NCI-H748 (cell line): Measurements from ENCODE around the gene NPB.

Experiments used
- DNase-seq: peaks from one replicate; lab custom pipeline; 2025; ENCODE audit not compliant: unreplicated experiment; lab: John Stamatoyannopoulos, UW

Gene NPB

GRCh38 chr17:81902023-81902652 lies at the start of gene NPB:
NPB (plus strand) TSS chr17:81902238; CDS start chr17:81902278, 40 bp downstream.
- DNase-seq = peak; percentile 58

DNA sequence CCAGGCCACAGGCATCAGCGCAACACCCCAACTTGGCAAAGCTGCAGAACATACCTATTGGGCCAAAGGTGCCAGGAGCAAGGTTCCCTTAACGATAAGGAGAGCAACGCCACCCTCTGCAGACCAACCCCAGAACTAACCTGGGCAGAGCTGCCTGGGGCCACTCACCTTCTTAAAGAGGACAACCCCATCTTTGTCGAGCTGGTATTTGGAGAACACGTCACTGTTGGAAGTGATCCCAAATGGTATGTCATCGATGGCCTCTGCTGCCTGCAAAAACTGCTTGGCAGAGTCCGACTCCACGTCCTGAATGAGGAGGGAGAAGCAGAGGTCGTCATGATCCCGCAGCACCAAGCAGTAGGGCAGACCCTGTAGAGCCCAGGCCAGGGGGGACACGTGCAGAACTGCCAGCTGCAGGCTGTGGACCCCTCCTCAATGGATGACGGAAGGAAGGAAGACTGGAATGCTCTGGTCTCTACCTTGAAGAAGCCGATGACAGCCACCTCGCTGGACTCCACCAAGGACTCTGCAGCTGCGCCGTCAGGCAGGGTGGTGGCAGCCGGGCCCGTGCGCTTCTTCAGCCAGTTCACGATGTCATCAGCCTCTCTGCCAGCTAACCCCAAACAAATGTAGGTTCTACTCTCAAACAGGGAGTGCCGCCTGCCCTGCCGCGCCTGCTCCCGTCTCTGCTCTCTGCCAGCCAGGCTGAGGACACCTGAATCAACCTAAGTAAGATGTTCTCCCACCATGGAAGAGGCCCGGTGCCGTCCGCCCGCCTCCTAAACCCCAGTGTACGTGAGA lies 46.9 kb upstream of the NPB start:
- no peak for DNase-seq

GRCh38 chr17:81858170-81858966 lies 43.7 kb upstream of the NPB start:
- no peak for DNase-seq

GRCh38 chr17:81858967-81859905 lies 42.8 kb upstream of the NPB start:
- DNase-seq = no peak

DNA sequence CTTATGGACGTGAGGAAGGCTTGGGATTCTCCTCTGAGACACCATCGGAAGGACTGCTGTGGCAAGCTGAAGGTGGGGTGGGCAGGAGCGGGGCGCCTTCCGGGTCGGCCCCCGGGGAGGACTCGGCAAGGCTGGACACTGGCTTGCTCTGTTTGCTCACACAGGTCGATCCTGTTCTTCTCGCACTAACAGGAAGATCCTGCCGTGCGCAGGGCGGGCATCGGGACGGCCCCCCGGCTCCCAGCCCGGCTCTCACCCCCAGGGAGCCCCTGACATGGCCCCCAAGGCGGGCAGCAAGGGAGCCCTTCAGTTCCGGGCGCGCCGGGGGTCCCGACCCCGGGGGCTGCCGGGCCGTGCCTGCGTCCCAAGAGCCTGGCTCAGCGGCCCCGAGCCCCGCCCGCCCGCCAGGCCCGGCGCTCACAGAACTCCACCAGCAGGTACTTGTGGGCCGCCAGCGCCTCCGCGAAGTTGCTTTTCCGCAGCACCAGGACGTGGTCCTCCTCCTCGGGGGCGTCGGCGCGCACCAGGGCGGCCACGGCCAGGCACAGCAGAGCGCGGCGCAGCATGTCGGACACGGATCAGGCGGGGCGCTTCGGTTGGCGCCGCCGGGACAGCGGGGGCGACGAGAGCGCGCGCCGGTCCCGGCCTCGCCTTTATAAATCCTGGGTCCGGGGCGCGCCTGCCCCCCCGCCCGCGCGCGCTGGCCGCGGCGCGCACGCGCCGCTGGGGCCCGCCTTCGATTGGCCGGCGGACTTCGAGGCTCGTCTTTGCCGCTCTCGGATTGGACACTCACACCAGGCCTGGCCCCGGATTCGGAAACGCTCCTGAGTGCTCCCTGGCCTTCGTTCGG lies 41.9 kb upstream of the NPB start, which contains the start of gene P4HB:
Gene P4HB (minus strand): TSS at position 630 of the 850 bp plus-strand sequence. CDS start 64 bp downstream, at position 566.
- peak; percentile 59 for DNase-seq

DNA sequence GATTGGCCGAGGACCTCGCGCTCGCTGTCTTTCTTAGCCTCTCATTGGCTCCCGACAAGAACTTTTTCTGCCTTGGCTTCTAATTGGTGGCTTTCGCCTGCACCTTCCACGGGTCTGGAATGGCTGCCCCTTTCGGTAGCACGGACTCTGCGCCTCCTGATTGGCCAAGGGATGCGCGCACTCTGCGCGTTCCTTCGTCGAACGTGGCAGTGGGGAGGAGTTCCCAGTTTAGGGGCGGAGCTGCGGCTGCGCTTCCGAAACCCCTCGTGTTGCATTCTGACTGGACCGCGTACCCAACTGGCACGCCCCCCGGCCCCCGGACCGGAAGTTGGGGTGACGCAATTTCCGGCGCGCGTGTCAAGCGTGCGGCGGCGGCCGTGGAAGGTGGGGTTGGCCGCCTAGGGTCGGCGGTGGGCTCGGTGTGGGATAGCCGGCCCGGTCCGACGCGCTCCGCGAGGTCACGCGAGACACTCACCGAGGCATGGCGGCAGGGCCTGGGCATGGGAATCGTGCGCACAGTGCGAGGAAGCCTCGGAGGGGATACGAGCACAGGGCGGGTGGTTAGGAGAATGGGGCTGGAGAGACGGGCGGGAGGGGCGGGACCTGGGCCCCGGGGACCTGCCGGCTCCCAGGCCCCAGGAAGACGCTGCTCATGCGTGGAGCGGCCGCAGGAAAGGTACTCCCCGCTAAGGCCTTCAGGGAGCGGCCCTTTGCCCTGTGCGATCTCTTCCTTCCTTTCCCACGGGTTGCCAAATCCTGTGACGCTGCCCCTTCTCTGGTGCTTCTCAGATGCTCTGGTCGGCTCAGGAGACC lies 41.1 kb upstream of the NPB start:
- peak; percentile 100 for DNase-seq

GRCh38 chr17:81863123-81863675 lies 38.8 kb upstream of the NPB start:
- no peak for DNase-seq

- no peak for DNase-seq
These were observed 37.9 kb upstream of the NPB start for GRCh38 chr17:81863833-81864768.

DNA sequence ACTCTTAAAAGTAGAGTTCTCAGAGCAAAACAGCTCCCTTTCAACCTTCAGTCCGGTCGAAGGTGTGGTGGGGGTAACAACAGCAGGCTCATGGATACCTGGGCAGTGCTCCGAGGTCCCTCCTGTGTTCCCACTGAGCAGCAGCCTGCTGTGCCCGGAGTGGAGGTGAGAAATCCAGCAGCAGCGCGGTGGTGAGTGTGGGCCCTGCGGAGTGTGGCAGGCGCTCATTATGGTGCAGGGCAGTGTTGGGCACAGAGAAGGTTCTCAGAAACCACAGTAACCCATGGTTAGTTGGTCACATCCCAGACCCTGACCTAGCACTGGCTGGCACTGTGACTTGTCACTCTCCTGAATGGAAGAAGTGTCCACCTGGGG lies 36.7 kb upstream of the NPB start:
- DNase-seq = no peak

DNA sequence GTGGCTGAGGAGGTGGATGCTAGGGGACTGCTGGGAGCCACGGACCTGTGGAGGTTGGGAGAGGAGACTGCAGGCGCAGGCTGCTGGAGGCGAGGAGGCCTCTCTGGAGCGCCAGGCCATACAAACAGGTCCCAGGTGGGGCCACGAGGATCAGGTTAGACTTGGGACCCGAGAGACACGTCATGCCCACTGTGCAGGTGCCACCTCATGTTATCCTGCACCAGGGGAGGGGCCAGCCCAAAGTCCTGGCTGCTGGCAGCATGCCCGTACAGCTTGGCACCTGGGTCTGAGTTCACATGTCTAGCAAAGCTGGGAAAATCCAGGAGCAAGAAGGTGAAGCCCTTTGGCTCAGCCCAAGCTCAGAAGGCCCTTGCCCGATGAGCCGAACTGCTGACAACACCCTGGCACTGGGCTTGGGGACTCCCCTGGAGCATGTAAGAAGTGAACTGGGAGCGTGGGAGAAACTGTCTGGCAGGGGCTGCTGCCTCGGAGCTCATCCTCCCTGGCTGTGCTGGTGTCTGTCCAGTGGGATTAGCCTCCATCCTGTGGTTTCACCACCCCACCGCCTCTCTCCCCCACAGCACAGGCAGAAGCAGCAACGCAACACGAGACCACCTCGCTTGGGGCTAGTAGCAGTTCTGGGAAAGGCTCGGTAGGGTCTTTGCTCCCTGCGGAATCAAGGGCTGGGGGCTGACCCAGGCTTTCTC lies 36.2 kb upstream of the NPB start:
- no peak for DNase-seq

DNA sequence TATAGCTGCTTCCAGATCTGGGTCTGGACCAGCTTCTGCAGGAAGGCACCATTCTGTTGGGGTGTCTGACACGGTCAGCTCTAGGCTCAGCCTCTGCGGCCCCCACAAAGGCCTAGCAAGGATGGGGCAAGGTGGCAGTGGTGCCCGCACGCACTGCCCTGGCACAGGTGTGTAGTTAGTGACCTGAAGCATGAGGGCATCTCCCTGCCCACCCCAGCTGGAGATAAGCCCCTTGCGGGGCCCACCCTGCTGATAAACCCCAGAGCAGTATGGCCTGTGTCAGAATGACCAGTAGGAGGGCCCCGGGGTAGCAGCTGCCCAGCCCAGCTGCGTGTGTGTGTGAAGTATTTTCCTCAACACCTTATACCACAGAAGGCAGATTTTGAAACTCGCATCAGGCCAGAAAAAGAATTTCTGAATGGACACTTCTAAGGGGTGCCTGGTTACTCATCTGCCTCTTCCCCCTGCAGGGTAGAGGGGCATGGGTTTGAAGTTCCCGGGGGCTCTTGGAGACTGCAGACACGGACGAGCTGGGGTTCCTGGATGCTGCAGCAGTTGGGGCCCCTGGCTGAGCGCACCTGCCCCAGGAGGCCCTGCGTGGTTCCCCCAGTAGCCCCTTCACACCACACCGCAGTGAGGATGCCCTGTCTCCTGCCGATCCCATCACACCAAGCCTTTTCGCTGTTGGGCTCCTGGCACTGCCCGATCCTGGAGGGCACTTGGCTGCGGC lies 35.4 kb upstream of the NPB start:
- no peak for DNase-seq

DNA sequence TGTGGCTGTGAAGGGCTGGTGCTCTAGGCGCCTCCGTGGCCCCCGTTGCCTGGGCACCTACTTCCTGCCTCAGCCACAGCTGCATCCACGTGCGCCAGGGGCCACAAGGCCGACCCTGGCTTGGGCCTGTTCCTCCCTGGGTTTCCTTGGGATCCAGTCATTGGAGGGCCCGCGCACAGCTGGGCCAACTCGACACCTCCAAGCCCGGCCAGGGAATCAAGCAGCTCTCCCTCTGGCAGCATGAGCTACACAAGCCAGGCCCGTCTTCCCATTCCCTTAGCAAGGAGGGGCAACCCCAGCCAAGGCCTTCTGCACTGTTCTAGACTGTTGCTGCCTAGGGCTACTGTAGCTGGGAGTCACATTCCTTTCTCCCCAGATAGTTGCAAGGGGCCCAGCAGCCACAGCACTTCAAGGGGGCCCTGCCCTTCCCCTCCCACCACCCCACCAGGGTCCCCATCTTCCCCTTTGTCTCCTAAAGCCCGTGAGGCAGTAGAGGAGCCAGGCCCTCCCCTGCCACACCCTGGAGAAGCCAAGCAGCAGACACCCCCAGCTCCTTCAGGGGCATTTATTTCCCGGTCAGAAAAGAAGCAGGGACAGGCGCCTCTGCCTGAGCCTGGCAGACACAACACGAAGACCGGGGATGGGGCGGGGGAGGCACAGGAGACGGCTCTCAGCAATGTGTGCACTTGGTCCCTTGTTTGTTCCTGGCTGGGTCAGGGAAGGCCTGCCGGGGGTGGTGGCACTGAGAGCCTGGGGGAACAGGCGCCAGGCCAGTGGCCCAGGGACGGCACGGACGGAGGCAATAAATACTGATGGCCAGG lies 34.7 kb upstream of the NPB start:
- DNase-seq = peak; percentile 33

DNA sequence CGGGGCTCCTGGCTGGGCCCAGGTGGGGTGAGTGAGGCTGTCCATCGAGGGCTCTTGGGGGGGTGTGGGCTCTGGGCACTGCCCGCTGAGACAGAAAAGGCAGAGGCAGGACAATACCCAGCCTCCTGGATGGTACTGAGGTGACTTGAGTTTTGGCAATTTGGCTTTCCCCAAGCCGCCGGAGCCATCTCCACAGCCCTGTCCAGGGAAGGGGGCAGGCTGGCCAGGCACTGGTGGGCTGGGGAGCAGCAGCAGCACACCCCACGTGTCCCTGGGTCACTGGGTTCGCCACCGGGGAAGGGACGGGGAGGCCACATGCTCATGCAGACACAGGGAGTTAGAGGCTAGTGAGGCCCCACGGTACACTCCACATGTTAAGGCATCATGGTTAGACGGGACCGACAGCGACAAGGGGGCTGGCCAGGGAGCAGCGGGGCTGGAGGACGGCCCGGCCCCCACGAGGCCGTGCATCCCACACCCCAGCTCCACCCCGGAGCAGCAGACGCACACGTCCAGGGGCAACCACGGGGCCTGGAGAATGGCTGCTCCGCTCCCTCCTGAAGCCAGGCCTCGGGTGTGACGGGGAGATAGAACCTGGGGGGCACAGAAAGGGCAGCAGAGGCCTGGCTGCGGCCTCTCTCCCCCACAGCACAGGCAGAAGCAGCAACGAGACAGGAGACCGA lies 33.9 kb upstream of the NPB start:
- no peak for DNase-seq

DNA sequence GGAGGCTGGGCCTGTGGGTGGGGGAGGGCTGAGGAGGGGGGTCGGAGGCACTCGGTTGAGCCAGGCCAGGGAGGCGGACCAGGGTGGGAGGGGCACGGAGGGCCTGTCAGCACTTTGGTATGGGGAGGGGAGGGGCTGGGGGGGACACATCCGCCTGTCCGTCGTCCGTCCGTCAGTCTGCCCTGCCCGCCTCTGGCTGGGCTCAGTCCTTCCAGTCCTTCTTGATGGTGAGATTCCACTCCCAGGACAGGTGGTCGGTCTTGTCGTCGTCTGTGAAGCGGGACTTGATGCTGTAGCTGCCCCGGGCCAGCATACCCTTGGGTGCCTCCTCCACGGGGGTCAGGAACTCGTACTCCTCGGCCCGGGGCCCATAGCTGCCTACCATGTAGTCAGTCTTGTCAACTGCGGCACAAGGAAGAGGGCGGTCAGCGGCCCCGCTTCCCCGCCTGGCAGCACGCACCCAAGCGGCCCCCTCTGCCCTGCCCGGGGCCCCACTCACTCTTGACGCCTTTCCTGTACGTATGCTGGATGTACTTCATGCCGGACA lies 33.3 kb upstream of the NPB start:
- DNase-seq = no peak
